GM18907 (cell line): Measurements from ENCODE around the gene APOL4.
A peak's percentile ranks its signal among the peaks of the same experiment; 100 is the strongest.
"Not testable (repeated sequence)": the region's sequence is repeated elsewhere in the genome, so short reads cannot be mapped to it uniquely, and the experiment has no call there.

Experiments used
- ATAC-seq: cut with Tn5 transposase; IDR thresholded peaks from one replicate; pipeline ENCODE4 v1.9.1; 2021; ENCODE audit warnings: mild to moderate bottlenecking, moderate library complexity; ENCODE audit not compliant: unreplicated experiment

APOL4 gene, protein sequence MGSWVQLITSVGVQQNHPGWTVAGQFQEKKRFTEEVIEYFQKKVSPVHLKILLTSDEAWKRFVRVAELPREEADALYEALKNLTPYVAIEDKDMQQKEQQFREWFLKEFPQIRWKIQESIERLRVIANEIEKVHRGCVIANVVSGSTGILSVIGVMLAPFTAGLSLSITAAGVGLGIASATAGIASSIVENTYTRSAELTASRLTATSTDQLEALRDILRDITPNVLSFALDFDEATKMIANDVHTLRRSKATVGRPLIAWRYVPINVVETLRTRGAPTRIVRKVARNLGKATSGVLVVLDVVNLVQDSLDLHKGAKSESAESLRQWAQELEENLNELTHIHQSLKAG

DNA sequence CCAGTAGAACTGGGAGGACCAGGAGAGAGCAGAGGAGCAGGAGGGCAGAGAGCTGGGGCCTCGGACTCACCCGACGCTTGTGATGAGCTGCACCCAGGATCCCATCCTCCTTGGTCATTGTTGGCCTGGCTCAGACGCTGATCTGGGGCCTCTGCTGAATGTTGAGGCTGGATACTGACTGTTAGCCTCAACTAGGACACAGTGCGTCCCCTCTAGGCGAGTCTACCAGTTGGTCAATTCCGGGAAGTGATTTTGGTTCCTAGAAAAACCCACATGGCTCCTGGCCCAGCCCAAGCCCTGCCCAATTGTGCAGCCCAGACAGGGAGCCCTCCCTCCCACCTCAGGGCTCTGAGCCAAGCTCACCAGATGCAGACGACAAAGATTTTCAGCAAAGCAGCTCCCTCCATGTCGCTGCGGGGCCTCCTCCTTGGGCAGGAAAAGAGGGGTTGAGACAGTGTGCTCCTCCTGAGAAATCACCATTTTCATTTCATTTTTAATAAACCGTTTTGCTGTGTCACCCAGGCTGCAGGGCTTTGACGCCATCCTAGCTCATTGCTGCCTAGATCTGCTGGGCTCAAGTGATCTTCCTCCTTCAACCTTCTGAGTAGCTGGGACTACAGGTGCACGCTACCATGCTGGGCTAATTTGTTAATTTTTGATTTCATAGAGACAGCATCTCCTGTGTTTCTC, at the start of gene APOL4:
Gene APOL4, minus strand, starts transcription at position 180 of the 690 bp plus-strand sequence. Its CDS starts 75 bp downstream, at position 105.
- no peak for ATAC-seq

DNA sequence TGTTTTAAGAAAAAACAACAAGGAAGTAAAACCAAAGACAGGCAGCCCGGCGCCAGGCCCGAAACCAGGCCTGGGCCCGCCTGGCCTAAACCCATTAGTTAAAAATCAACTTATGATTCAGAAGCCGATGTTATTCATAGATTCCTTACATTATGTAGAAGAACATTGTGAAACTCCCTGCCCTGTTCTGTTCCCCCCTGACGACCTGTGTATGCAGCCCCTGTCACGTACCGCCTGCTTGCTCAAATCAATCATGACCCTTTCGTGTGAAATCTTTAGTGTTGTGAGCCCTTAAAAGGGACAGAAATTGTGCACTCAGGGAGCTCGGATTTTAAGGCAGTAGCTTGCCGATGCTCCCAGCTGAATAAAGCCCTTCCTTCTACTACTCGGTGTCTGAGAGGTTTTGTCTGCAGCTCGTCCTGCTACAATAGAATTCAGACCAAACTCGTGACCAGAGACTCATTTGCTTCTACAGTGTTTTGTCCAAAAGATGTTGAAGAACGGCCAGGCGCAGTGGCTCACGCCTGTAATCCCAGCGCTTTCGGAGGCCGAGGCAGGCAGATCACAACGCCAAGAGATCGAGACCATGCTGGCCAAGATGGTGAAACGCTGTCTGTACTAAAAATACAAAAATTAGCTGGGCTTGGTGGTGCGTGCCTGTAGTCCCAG, 48.8 kb upstream of the APOL4 start:
- not testable (repeated sequence) for ATAC-seq

DNA sequence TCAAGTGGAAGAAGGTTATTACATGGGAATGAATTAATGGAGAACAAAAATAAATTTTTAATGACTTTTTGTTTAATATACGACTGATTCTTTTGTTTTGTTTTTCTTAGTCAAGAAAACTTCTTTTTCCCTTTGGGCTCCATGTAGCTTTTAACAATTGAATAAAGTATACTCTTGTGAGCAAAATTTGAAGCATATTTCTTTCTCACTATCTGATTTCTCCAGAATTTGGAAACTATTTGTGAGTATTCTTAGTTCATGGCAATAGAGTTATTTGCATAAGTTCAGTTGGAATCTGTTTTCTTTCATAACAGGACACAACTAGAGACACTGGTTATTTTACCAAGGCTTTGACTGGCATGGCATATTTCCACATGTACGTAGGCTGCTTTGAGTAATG, 47.6 kb upstream of the APOL4 start:
- ATAC-seq = no peak

DNA sequence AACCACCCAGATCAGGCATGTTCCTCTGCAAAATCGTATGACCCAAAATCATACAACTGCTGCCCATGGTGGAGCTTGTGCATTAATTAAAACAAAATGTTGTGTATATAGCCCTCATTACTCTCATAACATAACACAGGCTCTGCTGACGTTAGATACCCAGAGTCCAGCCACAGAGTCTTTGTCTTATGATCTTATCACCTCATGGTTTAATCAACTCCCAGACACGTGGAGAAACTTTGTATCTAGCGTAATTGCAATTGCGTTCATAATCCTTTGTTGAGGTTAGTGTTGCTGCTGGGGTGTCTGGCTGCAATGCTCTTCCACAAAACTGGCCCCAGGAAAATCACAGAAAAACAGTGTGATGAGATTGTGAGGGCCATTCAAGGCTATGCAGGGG, 46.3 kb upstream of the APOL4 start:
- no peak for ATAC-seq

DNA sequence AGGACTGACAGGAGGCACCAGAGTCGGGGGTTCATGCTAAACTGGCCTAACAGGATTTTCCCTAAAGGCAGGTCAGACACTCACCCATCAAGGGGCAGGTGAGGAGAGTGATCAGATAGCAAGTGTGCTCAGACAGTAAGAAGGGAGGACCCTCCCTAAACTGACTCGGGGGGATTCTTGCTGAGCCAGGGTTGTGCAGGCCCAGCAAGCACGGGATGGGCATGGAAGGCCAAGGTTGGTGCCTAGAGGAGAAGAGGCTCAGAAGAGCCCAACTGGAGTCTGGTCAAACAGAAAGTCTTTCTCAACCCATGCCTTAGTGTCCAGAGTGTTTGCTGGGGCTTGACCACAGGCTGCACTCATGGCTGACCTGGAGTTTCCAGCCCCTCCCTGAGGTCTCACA, 45.1 kb upstream of the APOL4 start:
- no peak for ATAC-seq

DNA sequence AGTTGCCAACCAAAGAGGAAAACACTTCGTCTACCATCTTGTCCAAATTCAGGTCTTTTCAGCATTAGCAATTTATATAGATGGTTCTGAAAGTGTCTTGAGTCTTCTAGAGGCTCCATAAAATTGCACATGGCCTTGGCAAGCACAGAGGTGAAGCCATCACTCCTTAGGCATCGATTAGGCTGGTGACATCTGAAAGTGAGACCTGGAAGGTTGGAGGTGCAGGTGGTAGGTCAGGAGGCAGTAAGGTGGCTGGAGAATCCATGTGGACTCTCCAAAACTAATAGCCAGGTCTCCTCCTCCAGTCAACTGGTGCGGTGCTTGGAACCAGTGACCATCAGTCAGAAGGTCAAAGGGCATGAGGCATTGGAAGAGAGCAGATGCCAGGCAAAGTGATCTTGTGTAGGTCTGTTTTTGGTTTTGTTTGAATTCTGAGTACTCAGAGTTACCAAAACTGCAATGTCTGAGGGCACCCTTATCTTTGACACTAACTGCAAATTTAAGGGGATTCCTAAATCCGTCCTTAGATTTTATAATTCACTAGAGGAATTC, 44.3 kb upstream of the APOL4 start:
- no peak for ATAC-seq

DNA sequence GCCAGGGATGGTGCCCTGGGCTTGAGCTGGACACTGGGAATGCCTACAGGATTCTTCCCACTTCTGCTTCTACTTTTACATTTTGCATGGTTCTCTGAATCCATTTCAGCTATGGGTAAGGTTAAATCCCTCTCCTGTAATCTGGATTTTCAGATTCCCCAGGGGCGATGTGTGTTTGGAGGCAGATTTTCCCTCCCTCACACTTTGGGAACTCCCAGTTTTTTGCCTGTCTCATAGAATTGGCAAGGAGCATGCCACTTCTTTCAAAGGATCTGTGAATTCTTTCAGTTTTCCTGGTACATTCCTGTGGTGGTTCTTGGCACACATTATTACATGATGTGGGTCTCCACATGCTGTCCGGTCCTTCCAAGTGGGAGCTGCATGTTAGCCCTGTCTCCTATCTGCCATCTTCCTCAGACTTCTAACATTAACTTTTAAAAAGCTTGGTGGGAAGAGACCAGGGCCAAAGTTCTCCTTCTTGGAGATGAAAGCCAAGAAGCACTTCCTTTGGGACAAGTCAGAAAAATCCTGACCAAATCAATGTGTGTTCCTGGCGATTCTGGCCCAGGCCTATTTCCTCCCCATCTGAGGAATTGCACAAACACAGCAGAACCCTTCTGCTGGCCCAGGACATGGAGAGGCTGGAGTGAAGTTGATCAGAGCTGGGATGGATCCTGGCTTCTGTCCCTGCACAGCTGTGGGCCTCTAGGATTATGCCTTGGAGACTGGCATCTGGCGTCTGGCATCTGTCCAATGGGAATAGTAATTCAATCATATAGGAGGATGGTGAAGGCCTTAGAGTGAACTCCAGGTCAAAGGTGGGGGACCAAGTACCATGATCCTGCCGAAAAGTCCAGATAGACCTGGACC, 43.1 kb upstream of the APOL4 start:
- no peak for ATAC-seq

DNA sequence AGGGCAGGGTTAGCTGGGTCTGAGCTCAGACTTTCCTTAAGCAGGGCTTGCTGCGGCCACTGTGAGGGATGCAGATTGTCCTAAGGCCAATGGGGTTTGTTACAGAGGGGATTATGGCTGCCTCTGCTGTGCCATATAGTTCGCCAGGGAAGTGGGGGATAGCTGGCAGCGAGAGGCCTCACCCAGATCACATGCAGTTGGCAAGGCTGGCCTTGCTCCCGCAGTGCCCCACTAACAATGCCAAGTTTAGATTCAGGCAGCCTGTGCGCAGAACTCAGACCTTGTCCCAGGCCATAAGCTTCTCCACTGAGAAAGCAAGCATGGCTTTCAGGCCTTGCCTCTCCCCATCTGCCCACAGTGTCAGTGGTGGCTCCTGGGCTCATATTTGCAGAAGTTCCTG, 42.4 kb upstream of the APOL4 start:
- no peak for ATAC-seq

DNA sequence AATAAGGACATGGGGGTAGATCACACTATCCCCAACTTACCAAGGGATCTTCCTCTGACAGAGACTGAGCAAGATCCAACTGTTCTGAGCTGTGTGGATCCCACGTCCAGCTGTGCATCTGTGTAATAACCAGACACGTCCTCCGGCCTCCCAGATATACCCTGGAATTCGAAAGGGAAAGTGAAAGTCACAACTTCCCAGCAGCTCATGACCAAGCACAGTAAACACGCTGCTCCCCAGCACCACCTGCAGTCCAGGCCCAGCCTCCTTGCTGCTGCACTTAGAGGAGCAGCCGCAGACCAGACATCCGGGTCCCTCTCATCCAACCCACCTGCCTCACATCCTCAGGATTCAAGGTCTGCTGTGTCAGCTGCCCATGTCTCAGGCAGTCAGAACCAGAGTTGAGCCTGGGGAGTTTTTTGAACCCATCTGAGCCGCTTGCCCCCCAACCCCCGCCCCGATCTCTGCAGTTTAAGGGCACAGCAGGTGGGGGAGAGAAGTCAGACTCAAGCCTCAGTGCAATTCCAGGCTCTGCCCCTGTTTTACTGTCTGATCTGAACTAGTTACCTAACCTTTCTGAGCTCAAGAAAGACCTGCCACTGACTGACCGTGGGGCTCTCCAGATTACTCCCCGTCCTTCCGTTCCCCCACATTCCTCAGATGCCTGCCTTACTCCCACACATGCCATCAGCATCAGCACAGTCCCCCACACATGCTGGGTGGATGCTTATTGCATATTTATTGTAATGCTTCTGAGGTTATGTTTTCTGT, 38.0 kb upstream of the APOL4 start, which contains the start of gene APOL2:
Gene APOL2, minus strand, starts transcription at position 127 of the 771 bp plus-strand sequence. CDS start 6,365 bp downstream, outside the sequence.
- peak; percentile 91 for ATAC-seq

DNA sequence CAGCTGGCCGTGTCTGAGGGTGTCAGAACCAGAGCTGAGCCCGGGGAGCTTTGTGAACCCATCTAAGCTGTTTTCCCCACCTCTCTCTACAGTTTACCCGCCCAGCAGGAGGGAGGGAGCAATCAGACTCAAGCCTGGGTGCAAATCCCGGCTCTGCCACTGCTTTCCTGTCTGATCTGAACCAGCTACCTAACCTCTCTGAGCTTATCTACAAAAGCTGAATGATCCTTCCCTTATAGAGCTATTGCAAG, 37.5 kb upstream of the APOL4 start:
- no peak for ATAC-seq

DNA sequence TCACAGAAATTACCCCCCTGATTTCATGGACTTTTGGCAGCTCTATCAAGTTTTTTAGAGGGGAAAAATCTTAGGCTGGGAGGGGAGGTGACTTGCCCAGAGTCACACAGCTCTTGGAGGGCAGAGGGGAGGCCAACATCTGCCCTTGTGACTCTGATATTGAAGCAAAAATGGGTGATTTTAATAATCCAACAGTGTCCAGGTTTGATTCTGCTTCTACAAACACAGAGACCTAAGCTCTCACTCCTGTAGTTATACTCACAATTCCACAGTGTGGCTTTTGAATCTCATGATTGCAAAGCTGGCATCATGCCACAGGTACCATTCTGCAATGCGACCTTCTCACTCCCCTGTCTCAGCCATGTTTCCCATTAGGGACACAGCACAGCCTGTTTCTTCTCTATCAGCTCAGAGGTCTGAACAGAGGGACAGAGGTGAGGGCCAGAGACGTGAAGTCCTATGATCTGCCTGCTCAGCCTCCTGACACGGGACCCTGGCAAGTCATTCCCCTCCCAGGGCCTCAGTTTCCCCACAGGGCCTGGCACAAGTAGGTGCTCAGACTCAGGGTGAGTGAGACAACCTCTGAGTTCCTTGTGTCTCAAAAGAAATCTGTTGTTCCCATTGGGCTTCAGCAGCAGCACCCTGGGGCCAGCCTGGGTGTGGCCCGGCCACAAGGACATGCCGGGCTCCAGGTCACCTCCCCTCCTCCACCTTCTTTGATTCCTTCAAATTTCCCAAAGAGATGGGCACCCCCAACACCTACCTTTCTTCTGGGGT, 37.0 kb upstream of the APOL4 start:
- peak; percentile 7 for ATAC-seq

DNA sequence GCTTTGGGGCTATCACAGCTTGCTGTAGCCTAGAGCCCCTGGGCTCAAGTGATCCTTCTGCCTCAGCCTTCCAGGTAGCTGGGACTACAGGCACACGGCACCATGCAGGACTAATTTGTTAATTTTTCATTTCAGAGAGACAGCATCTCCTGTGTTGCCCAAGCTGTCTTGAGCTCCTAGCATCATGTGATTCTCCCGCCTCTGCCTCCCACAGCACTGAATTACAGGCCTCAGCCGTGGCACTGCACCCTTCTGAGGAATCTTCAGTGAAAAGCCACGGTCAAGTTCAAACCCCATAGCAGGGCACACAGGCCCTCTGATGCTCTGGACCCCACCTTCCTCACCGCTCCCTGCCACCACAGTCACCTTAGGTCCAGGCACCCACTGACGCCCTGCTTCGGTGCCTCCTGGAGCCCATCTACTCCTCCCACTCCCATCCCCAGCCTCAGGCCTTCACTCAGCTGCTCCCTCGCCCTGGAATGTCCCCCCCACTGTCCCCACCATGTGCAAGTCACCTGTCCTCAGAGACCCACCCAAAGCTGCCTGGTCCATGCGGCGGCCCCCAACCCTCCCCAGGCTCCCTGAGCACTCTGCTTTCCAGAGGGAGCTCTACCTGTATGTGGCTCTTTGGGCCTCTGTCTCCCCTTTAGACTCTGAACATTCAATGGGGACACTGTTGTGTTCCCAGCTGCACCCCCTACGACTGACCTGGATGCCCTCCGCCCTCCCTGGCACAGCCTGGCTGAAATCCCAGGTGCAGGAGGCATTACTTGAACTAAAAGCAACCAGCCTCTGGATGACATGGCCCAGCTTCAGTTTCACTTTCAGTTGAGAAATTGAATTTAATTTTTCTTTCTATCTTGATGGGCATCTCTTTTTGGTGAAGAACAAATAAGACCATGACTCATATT, 36.1 kb upstream of the APOL4 start:
- no peak for ATAC-seq

DNA sequence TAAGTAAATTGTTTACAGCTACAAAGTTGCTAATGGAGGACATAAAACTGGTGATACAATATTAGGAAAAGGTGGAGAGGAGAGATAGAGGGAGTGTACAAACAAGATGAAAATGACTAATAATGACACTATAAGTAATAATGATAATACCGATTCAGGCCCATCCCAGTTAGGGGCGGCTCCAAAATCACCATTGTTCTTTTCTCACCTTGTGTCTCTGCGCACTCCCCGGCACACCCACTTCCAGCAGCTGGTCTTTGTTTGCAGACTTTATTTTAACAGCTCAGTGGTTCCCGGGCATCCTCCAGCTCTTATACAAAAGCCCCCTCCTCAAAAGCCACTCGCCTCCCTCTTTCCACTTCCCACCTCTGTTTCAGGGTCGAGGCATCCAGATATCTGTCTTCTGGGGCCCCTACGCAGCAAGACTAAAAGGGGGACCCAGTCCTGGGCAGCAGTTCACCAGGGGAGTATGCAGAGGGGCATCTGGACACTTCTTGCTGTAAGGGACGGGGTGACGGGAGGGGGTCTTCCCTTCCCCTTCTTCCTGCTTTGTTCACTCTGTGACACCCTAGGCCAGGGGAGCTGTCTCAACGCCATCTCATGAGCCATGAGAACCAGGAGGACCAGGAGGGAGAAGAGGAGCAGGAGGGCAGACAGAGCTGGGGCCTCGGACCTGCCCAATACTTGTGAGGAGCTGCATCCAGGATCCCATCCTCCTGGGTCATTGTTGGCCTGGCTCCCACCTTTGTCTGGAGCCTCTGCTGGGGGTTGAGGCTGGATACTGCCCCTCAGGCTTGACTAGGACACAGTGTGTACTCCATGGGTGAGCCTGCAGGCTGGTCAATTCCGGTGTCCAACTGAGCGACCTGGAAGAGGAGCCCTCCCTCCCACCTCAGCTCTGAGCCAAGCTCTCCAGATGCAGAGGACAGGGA, 35.0 kb upstream of the APOL4 start:
- no peak for ATAC-seq

DNA sequence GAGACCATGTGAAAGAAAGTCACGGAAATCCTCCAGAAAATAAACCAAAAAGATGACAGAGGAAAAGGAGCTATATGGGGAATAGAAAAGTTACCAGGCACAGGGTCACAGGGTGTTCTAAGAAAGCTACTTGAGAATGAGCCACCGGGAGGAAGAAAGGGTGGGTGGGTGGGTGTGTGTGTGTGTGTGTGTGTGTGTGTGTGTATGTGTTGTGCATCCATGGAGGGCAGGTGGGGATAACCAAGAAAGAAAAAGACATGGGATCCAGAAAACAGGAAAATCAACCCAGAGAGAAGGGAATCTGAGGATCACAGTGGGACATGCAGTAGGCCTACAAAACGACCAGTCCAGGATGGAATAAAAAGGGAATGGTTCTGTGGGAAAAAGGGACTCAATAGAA, 34.0 kb upstream of the APOL4 start:
- no peak for ATAC-seq

DNA sequence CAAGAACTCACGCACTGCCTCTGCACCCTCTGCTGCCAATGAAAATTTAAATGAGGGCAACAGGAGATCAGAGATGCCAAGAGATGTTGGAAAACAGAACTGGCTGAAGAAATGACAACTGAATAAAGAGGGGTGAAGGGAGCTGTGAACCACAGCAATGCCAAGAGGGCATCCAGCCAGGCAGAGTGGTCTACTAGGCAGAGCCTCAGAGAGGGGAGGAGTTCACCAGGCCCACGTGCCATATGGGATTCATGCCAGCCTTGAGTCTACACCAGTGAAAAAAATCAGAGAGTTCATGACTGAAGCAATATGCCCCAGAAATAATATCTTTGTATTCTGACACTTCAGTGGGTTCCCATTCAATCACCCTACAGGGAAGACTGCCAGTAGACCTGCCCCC, 33.3 kb upstream of the APOL4 start:
- ATAC-seq = no peak

DNA sequence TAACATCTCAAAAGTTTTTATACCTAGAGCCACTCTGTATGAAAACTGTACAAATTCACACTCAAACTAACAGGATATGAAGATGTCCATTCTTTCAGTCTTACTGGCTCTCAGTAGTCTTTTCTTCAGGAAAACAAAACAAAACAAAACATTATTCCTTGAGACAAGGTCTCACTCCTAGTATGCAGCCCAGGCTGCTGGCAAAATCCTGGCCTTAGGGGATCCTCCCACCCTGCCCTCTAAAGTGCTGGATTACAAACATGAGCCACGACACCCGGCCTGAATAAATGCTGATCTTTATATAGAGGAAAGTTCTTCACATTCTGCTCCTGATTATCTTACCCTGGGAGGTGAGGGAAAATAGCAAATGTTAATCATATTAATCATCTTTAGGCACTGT, 32.6 kb upstream of the APOL4 start:
- no peak for ATAC-seq

DNA sequence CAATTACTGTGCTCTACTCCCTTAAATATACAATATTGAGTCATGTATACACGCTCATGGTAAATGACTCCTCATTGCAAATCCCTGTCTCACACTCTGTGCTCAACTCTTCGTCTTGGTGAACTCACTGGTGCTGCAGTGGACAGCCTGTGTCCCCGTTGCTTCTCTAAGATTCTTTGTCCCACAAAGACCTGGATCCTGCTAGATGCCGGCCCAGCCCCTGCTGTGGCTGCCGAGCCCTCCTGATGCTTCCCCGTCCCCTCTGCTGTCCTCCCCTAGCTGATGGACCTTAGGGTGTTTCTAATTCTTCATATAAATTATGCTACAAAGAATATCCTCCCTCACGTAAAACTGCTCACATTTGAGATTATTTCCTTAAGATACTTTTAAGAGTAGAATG, 32.2 kb upstream of the APOL4 start:
- ATAC-seq = no peak
